Ureter (tissue), 1 donor: ENCODE data around the gene ZNF544. TPM values are rescaled to one million over a fixed set of nuclear protein-coding genes. Genes with fewer than 3 reads are reported as not detected.
A peak's percentile ranks its signal among the peaks of the same experiment; 100 is the strongest.

Experiments used
- DNase-seq: peaks from one replicate; pipeline ENCODE4 v3.0.0-alpha.2; 2020; ENCODE audit warnings: low spot score
- total RNA-seq: library from RNA; stranded (reverse); gene quantifications from one replicate; pipeline ENCODE4 v1.2.4, GENCODE V29; 2023
- donor health status: DM: yes; HTN: yes; CAD: no.

ZNF544 gene
- total RNA-seq, result 46.4 TPM

GRCh38 chr19:58228585-58229254, at the start of gene ZNF544:
ZNF544 (plus strand) TSS chr19:58228914; CDS start chr19:58244024, 15,110 bp downstream.
- peak; percentile 73 for DNase-seq

GRCh38 chr19:58181902-58182576, 46.7 kb upstream of the ZNF544 start:
- peak; percentile 49 for DNase-seq

GRCh38 chr19:58182577-58182988, 46.1 kb upstream of the ZNF544 start:
- DNase-seq, result no peak

GRCh38 chr19:58182989-58183816, 45.5 kb upstream of the ZNF544 start, which contains the start of gene ZNF274:
ZNF274 (plus strand) TSS chr19:58183061; CDS start chr19:58183966, 905 bp downstream.
- DNase-seq, result peak; percentile 96

GRCh38 chr19:58183817-58184215, 44.9 kb upstream of the ZNF544 start:
- DNase-seq, result no peak

GRCh38 chr19:58196901-58197616, 31.7 kb upstream of the ZNF544 start:
- DNase-seq, result no peak

- DNase-seq, result no peak
Observed at GRCh38 chr19:58203814-58204475, 24.8 kb upstream of the ZNF544 start.

GRCh38 chr19:58204566-58204965, 24.1 kb upstream of the ZNF544 start:
- no peak for DNase-seq

- DNase-seq, result no peak
Observed at GRCh38 chr19:58209577-58209976, 19.1 kb upstream of the ZNF544 start.

- no peak for DNase-seq
Observed at GRCh38 chr19:58212336-58213074, 16.2 kb upstream of the ZNF544 start.

GRCh38 chr19:58213075-58213369, 15.7 kb upstream of the ZNF544 start:
- DNase-seq, result no peak

GRCh38 chr19:58217069-58217481, 11.6 kb upstream of the ZNF544 start:
- DNase-seq, result no peak

GRCh38 chr19:58217607-58218391, 10.9 kb upstream of the ZNF544 start:
- DNase-seq, result no peak

GRCh38 chr19:58218899-58219298, 9.8 kb upstream of the ZNF544 start:
- DNase-seq, result no peak

GRCh38 chr19:58227964-58228584, 640 bp upstream of the ZNF544 start:
- no peak for DNase-seq

GRCh38 chr19:58229255-58229639, 533 bp downstream of the ZNF544 start:
- no peak for DNase-seq

- no peak for DNase-seq
Observed at GRCh38 chr19:58237324-58237723, 8.6 kb downstream of the ZNF544 start.

GRCh38 chr19:58243351-58243750, 14.6 kb downstream of the ZNF544 start:
- no peak for DNase-seq

GRCh38 chr19:58248886-58249285, 20.2 kb downstream of the ZNF544 start:
- DNase-seq, result no peak
